Transverse colon (tissue), 4 donors: ENCODE results near the gene CHST15. TPM values are rescaled to one million over a fixed set of nuclear protein-coding genes. Genes with fewer than 3 reads are reported as not detected.

ENCODE experiments used
- DNase-seq: peaks from one replicate; pipeline ENCODE4 v3.0.0-alpha.2; 2019
- H3K27ac ChIP-seq, 4 donors: fragments of 200-600 bp; sonication (generic); 2 replicates each; pipeline ENCODE4 v1.5.1; 2016 to 2018; ENCODE audit warnings: inconsistent platforms in 4 of 4
- H3K27me3 ChIP-seq: fragments of 200-600 bp; sonication (generic); 2 replicates; pipeline ENCODE4 v1.5.1; 2017; ENCODE audit warnings: inconsistent platforms
- H3K36me3 ChIP-seq, 4 donors: fragments of 200-600 bp; sonication (generic); 2 replicates each; pipeline ENCODE4 v1.5.1; 2017 to 2019; ENCODE audit warnings: inconsistent platforms in 4 of 4
- H3K4me1 ChIP-seq, 4 donors: fragments of 200-600 bp; sonication (generic); 2 replicates each; pipeline ENCODE4 v1.5.1; 2017 to 2020; ENCODE audit warnings: inconsistent platforms in 4 of 4
- H3K4me3 ChIP-seq, 4 donors: fragments of 200-600 bp; sonication (generic); 1 replicate in 1 of 4; 2 replicates in 3 of 4; pipeline versions ENCODE4 v1.5.1 to v1.6.1; 2017 to 2019; ENCODE audit warnings: inconsistent platforms in 4 of 4
- H3K9me3 ChIP-seq, 2 donors: fragments of 200-600 bp; sonication (generic); 2 replicates each; pipeline ENCODE4 v1.5.1; 2017 to 2019; ENCODE audit warnings: inconsistent platforms in 2 of 2
- EP300 ChIP-seq: sonication (generic); formaldehyde crosslinking; IDR thresholded peaks from one replicate; pipeline ENCODE4 v1.6.1; 2017; ENCODE audit warnings: antibody characterized with exemption, low read depth
- POLR2A ChIP-seq: fragments of 450-650 bp; IDR thresholded peaks from one replicate; pipeline ENCODE4 v1.6.1; 2016; ENCODE audit warnings: antibody characterized with exemption, mild to moderate bottlenecking, moderate library complexity
- POLR2AphosphoS5 ChIP-seq, 3 donors: sonication (generic); formaldehyde crosslinking; IDR thresholded peaks; one replicate each; pipeline ENCODE4 v1.6.1; 2016; ENCODE audit warnings: antibody characterized with exemption in 3 of 3
- WGBS, 2 donors: methylation state at CpG; one replicate each; pipeline ENCODE4 v1.1.5; 2018; ENCODE audit warnings: low coverage in 1 of 2; 5-methylcytosine and 5-hydroxymethylcytosine counted together
- in situ Hi-C, 4 donors: fragments of 200-750 bp; cut with MboI; loops; one replicate each; pipeline versions ENCODE4 v1.15.0 to v1.15.1; 2017; ENCODE audit warnings: low sequenced_read_pairs in 3 of 4, low pct_ligation_motif_present in 1 of 4, low pct_unique_long_range_greater_than_20kb in 1 of 4
- intact Hi-C: fragments of 100-400 bp; cut with DNase I; formaldehyde crosslinking; loops from one replicate; pipeline ENCODE4 v1.15.1; 2023; ENCODE audit warnings: low total_unique reads
- total RNA-seq, 4 donors: library from RNA; depleted of rRNA; stranded (reverse); fragments of >200 nt; gene quantifications; one replicate each; pipeline ENCODE4 v1.1.0, GENCODE V29; 2016
- TF ChIP-seq, protein P1 (sequence below), 5 experiments: fragments of 200-600 bp in 3 of 5; fragments of 450-650 bp in 2 of 5; sonication (generic) in 3 of 5; IDR thresholded peaks; 1 replicate in 2 of 5; 2 replicates in 3 of 5; pipeline ENCODE4 v1.5.1; 2016 to 2017; ENCODE audit warnings: antibody characterized with exemption in 5 of 5, inconsistent platforms in 3 of 5, mild to moderate bottlenecking in 2 of 5, moderate library complexity in 1 of 5

Gene CHST15
- total RNA-seq, 4 donors from 2014 or later = 10.0 to 25.4 (median 16.0) TPM

GRCh38 chr10:124047427-124048152, 45.8 kb downstream of the CHST15 start:
- WGBS, 2 donors = 88 to 93% methylated on average over 6 of the region's 6 CpGs
- in situ Hi-C loops (no loop called here), intact Hi-C loops (no loop called here)
- H3K27ac ChIP-seq = peak overlapping the region in 1 of 4 donors; percentile 30
- H3K4me1 ChIP-seq = peaks cover 0 to 15% (median 3%) of the 10 kb centered on the region in 4 donors
- no peaks in the 10 kb centered on the region for H3K9me3 ChIP-seq
- TF ChIP-seq POLR2A = no peak
- TF ChIP-seq, protein P1, sequence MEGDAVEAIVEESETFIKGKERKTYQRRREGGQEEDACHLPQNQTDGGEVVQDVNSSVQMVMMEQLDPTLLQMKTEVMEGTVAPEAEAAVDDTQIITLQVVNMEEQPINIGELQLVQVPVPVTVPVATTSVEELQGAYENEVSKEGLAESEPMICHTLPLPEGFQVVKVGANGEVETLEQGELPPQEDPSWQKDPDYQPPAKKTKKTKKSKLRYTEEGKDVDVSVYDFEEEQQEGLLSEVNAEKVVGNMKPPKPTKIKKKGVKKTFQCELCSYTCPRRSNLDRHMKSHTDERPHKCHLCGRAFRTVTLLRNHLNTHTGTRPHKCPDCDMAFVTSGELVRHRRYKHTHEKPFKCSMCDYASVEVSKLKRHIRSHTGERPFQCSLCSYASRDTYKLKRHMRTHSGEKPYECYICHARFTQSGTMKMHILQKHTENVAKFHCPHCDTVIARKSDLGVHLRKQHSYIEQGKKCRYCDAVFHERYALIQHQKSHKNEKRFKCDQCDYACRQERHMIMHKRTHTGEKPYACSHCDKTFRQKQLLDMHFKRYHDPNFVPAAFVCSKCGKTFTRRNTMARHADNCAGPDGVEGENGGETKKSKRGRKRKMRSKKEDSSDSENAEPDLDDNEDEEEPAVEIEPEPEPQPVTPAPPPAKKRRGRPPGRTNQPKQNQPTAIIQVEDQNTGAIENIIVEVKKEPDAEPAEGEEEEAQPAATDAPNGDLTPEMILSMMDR (IDR thresholded peaks at IDR 0.05) = no peak
- no peak for TF ChIP-seq EP300
- TF ChIP-seq POLR2AphosphoS5 (IDR thresholded peaks at IDR 0.05) = no peak
- H3K4me3 ChIP-seq = no peak overlapping the region
- no peaks in the 10 kb centered on the region for H3K27me3 ChIP-seq
- DNase-seq = no peak
- no peaks in the 10 kb centered on the region for H3K36me3 ChIP-seq

GRCh38 chr10:124045801-124046355, 47.5 kb downstream of the CHST15 start:
- Histone ChIP-seq H3K36me3 (no peaks in the 10 kb centered on the region), H3K9me3 (no peaks in the 10 kb centered on the region), H3K27me3 (no peaks in the 10 kb centered on the region), H3K4me1 (peaks cover 0 to 15% (median 3%) of the 10 kb centered on the region in 4 donors), H3K27ac (no peak overlapping the region), H3K4me3 (no peak overlapping the region)
- DNase-seq = no peak
- WGBS, 2 donors = 79 to 87% methylated on average over 13 to 18 of the region's 18 CpGs
- in situ Hi-C loops = no loop called here
- intact Hi-C loops = no loop called here
- TF ChIP-seq POLR2AphosphoS5 (IDR thresholded peaks at IDR 0.05) = no peak
- TF ChIP-seq EP300 = no peak
- TF ChIP-seq, protein P1 (IDR thresholded peaks at IDR 0.05) = no peak
- no peak for TF ChIP-seq POLR2A

- H3K4me1 ChIP-seq = peaks cover 0 to 15% (median 3%) of the 10 kb centered on the region in 4 donors
- no peaks in the 10 kb centered on the region for H3K27me3 ChIP-seq
- in situ Hi-C loops = no loop called here
- no peak overlapping the region for H3K4me3 ChIP-seq
- WGBS, 2 donors = 65 to 72% methylated on average over 3 to 6 of the region's 6 CpGs
- intact Hi-C loops = no loop called here
- no peaks in the 10 kb centered on the region for H3K36me3 ChIP-seq
- H3K9me3 ChIP-seq = no peaks in the 10 kb centered on the region
- DNase-seq = no peak
- peak overlapping the region in 1 of 4 donors; percentile 11 for H3K27ac ChIP-seq
- TF ChIP-seq POLR2AphosphoS5 (IDR thresholded peaks at IDR 0.05) (no peak), POLR2A (no peak), EP300 (no peak)
- TF ChIP-seq, protein P1 (IDR thresholded peaks at IDR 0.05) = no peak
Observed at GRCh38 chr10:124045276-124045675, 48.1 kb downstream of the CHST15 start.

DNA sequence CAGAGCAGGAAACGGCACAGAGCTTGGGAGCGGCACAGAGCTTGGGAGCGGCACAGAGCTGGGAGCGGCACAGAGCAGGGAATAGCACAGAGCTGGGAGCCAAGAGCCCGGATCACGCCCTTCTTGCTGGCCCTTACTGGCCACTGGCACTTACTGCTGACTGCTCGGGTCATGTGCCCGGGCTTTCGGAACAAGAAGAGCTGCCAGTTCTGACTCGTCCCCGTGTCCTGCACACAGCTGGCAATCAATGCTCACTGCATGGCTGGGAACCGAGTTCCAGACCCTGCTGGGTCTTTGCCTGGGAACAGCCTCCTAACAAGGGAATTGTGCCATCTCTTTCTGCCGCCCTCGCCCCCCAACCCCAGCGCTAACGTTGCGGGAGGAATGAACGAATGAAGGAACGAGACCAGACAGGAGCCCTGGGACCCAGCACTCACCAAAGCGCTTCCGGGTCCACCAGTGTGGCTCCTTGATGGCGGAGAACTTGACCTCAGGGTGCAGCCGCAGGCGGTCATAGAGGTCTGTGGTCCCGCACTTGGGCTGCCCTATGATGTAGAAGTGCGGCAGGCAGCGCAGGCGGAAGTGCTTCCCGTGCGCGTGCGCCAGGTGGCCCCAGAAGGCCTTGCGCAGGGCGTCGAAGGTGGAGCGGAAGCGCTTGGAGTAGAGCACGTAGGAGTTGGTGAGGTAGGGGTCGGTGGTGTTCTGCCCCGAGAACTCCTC, 49.1 kb downstream of the CHST15 start:
- Histone ChIP-seq H3K36me3 (no peaks in the 10 kb centered on the region), H3K4me1 (peaks cover 0 to 15% (median 3%) of the 10 kb centered on the region in 4 donors), H3K27me3 (no peaks in the 10 kb centered on the region), H3K27ac (peak overlapping the region in 1 of 4 donors; percentile 27), H3K9me3 (no peaks in the 10 kb centered on the region), H3K4me3 (no peak overlapping the region)
- TF ChIP-seq, protein P1 (IDR thresholded peaks at IDR 0.05) = no peak
- TF ChIP-seq POLR2AphosphoS5 (IDR thresholded peaks at IDR 0.05) (no peak), POLR2A (no peak)
- DNase-seq = peak; percentile 29
- in situ Hi-C loops (no loop called here), intact Hi-C loops (no loop called here)
- 85 to 100% methylated on average over 3 to 34 of the region's 40 CpGs for WGBS, 2 donors
